ENCODE data around the gene SLCO2A1.

The SLCO2A1 gene

DNA sequence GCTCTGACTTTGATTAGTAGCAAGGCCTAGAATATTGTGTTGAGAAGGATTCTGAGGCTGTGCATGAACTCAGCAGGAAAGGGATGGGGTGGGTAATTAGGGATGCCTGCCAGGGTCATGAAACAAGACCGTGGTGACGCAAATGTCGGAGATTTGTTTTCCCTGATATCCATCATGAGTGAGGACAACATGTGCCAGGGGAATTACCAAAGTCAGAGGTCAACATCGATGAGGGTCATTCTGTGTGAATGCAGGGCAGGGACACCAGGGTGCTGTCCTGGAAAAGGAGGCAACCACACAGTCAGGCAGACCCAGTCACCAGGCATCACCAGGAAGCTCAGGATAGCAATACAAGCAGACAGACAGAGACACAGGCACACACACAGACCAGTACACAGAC is 52.2 kb downstream of the SLCO2A1 start:
- DNase-seq = no peak

DNA sequence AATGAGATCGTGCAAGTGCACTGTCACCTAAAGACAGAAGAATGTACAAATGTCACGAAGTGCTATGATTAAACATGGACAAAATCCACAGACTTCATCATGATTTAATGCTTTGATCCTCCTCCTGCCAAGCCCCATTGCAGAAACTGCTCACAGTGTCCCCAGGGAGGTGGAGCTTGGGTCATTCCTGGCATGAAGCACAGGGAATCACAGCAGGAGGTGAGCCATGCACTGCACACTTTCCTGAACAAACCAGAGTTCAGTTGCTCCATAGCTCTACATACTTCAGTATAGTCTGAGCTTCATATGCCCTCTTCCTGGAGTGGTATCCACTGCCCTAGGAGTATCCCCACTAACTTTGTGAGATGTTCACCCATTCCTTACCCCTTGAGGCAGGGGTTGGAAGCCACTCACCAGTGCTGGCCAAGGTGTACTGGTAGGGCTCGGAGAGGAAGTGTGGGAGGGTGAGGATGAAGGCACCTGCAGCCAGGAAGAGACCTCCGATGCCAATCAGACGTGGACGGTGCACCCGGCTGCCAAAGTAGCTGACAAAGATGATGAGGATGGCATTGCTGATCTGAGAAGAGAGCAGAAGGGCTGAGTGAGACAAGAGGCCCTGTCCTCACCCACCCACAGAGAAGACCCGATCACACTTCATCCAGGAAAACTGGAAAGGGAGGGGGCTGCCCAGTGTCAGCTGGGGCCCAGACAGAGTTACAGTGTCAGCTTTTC is 56.3 kb downstream of the SLCO2A1 start:
- DNase-seq = no peak

DNA sequence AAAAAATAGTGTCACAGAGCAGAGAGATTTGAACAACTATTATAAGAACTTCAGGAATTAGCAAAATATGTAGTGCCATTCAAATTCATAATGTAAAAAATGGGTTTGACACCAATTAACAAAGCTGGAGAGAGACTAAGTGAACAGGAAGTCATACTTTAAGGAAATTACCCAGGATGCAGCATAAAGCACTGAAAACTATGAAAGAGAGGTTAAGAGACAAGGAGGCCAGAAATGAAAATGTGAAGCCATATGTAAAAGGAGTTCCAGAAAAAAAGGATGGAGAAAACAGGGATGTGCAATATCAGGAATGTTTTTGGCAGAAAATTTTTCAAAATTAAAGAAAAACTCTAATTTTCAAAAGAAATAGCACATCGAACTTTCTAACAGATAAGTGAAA is 57.6 kb downstream of the SLCO2A1 start:
- no peak for DNase-seq

DNA sequence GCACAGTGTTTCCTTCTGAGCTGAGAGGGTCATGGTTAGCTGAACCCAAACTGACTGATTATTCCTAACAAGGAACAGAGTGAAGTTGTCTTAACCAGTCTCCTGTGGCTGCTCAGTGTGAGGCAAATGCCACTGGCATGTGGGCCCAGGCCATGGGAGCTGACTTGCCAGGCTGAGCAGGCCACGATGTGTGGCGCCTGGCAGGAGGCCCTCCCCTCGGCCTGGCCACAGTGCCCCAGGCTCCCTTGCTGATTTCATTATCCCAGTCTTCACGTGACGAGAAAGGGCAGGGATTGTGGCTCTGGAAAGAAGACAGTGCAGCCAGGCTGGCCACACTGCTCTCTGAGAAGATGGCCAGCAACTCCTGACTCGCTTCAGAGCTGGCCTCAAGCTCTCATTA is 58.8 kb downstream of the SLCO2A1 start:
- no peak for DNase-seq

DNA sequence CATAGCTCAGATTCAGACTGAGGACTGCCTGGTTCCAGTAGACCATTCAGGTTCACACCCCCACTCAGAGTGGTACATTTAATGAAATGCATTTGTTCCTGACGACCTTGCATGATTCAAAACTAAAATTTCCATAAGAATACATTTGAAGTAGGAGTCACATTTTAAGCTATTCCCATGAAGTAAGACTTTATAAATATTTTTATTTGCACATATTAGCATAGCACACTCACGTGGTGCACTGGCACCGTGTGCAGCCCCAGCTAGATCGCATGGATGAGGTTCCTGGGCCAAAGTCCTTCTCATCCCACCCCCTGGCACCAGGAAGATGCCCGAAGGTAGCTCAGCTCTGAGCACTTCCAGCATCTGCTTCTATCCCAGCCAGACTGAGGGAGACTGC is 59.4 kb downstream of the SLCO2A1 start:
- no peak for DNase-seq

DNA sequence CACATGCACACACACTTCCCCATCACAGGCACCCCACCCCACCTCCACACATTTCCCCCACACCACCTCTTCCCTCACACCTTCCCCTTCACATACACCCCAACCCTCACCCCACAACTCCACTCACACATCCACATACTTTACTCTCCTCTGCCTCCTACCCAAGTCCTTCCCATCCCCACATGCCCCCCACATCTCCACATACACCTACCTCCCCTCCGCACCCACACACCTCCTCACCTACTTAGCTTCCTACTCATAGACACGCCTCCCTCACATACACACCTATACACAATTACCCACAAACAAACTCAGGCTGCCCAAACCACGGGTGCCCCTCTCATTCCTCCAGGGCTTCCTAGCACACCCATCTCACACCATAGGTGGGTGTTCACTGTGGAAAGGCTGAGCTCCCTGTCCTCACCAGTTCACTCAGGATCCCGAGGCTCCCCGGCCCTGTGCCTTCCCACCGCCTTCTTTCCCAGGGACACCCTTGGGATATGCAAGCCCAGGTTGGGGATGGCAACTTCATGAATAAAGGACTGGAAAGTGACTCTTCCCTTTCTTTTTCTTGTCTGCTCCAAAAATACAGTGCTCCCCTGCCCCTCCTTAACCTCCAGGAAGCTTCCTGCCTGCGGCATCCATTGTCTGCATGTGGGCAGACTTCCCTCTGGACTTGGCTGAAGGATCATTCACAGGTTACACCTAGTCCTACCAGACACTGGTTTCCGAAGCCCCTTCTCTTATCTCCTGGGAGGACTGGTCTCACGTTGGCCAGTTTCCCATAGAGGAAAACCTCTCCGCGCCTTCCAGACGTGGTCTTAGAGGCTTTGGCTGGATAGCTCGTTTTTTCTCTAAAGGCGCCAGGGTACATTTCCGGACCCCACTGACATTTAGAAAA is 61.5 kb downstream of the SLCO2A1 start:
- no peak for DNase-seq

DNA sequence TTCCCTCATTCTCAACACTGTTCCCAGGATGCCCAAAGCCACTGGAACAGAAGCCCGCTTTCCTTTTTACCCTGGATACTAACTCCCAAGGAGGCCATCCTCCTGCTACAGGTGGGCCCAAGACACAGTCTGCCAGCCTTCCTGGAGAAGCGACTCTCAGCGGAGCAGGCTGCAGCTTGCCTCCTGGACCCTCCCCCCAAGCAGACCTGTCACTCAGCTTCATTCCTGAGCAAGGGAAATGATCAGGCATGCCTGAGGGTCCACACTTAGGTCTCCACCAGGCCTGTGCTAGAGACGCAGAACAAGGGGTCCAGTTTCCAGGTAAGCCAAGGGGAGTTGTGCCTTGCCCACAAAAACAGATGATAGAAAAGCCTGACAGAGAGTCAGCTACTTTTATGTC is 62.8 kb downstream of the SLCO2A1 start:
- no peak for DNase-seq

DNA sequence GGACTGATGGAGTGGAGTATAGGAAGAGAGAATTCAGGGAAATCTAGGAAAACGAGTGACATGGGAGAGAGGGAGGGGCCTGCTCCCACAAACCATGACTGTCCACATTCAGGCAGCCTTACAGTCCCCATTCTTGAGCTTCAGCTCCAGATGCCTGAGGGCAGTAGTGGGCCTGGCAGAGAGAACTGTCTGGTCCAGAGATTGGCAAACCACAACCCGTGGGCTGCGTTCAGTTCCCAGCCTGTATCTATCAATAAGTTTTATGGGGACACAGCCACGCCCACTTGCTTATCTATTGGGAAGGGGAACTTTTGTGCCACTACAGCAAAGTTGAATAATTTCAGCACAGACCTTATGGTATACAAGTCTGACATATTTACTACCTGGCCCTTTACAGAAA is 63.8 kb downstream of the SLCO2A1 start:
- no peak for DNase-seq

DNA sequence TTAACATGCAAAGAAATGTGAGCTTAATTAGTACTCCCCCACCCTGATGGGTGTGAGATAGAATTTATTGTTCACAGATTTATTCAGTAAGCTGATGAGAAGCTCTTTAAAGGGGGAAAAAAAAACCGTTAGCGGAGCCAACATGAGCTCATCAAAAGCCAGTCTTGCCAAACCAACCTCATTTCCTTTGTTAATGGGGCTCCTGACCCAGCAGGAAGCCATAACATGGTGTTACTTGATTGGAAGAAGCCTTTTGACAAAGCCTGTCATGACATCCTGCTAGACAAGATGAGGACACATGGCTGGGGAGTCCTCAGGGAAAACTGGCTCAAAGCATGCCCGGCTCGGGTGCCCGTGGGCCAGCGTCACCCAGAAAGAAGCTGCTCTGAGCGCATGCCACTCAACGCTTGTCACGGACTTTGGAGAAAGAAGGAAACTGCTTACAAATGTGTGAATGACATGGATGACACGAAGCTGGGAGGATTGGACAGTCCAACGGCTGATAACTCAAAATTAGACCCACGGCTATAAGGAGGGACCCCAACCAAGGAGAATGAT is 64.6 kb downstream of the SLCO2A1 start:
- peak in 1 of 2 experiments; percentile 28 for DNase-seq

DNA sequence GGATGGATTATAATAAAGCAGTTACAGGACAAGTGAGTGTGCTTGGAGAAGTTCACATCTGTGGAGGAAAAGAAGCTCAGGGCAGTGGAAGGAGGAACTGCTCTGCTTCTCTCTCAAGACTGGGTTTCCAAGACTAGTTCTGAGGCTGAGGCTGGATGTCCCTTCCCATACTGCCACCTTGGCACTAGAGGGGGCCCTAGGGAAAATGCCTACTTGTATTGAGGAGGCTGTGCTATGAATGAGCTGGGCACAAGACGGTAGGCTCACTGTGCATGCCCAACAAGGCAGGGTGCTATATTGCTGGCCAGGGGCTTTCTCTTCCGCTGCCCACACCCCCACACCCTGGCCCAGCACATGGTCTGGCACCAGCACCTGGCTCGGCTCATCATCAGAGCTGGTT is 65.2 kb downstream of the SLCO2A1 start:
- DNase-seq = no peak

DNA sequence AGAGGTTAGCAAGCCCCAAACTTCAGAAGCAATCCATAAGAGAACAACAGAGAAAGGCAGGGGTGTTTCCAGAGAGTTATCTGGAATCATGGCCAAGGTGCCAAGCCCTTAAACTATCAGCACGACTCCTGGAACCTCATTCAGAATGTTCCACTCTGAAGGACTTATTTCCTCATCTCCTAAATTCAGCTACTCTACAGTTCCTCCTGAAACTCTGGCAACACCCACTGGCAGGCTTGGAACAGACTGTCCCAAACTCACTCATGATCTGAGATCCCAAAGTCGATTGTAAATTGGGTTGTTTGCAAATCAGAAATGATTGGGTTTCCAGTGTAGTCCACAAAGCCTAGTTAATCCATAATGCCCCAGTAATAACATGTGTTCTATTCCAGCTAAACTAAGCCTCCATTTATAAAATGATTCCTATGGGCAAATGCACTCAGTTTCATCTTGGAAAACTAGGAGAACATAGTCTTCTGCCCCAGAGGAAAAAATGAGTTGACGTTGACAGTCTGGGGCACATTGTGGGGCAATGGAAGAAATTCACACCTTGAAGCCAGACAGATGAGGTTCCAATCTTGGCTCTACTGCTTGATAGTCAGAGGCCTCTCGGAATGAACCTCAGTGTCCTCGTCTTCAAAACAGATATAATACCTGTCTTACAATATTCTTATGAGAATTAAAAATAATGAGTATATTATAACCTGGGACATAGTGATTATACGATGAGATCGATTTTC is 65.9 kb downstream of the SLCO2A1 start:
- DNase-seq = no peak

DNA sequence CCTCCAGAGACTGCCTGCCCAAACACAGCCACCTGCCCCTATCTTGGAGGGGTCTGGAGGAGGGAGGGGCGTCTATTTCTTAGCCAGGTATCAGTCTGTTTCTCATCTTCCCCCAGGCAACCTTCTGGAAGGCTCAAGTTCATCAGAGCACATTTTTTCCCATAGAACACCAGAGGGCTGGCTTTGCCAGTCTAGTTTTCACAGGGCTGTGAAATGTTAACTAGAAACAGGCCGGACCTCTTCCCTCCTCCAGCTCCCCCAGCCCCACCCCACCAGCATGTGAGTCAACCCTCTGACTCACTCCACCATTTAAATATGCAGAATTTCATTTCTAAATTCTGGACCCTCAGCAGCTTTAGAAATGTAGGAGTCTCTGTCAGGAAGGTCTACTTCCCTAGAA is 66.9 kb downstream of the SLCO2A1 start:
- no peak for DNase-seq

DNA sequence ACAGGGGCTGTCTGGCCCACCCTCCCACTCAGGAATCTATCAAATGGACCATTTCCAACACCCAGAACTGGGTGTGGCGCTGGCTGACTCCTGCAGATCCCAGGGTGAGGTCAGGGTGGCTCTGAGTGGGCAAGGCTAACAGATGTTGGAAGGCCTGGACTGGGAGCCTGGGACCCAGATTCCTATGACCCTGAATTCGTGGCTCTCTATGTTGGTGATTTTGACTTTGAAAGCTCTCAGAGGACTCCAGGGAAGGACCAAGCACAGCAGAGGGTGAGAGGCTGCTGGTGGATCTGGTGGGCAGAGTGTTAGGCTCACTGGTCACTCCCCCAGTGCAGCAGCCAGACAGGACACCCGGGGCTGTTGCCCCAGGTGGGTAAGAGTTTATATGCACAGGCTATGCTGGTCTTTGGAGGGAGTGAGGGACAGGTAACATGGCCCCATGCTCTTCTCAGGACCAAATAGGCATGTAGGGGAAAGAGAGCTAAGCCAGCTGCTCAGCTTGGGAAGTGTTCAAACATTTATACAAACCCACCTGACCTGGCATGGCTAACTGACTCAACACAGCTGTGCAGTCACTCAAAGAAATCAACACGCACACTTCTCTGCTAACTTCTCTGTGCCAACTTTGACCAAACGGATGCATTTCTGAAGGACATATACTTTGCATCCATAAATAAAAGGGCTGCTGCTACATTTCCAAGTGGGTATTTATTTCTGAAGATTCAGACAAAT is 71.5 kb downstream of the SLCO2A1 start:
- no peak for DNase-seq

DNA sequence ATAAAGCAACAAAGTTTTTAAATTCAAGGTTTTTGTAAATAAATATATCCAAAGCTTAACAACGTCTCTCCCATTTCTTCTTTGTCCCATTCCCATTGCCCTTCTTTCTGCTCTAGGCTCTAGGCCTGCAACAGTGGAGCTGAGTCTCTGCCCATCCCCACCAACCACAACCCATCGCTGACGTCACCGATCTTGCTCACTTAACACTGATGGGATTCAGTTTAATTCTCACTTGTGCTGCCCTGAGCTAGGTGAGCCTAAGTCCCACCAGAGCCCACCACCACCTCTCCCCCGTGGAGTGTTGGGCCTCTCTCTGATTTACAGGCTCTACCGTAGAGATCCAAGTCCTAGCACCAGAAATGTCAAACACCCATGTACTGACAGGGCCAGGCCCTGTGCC is 72.7 kb downstream of the SLCO2A1 start:
- no peak for DNase-seq

DNA sequence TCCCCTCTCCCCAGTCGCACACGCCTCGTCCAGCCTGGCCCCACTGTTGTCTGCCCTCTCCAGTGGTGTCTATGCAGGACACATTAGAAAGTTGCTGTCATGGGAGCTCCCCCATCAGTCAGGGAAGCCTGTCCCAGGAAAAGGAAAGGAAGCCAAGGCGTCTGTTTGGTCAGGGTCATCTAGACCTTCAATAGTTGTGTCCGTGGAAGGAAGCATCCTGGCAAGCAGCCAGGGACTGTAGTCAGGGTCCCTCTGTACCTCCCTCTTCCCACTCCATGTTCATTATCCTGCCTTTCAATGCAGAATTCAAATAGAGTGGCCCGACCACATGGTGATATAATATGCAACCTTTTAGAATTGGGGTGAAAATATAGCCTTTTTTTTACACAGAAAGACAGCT is 73.4 kb downstream of the SLCO2A1 start:
- peak; percentile 11 to 49 for DNase-seq

DNA sequence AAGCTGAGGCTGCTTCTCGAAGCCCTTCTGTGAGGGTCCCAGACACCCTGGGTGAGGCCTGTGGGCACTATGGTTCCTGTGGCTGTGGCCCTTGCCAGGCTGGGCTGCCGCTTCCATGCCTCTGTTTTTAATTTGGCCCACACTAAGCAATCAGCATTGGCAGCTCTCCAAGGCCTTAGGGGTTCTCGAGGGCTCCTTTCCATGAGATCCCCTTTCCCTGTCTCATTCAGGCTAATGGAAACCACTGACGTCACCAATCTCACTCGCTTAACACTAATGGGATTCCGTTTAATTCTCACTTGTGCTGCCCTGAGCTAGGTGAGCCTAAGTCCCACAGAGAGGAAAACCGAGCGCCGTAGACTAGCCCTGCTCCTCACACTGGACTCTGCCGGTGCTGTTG is 73.8 kb downstream of the SLCO2A1 start:
- peak; percentile 59 to 80 for DNase-seq

DNA sequence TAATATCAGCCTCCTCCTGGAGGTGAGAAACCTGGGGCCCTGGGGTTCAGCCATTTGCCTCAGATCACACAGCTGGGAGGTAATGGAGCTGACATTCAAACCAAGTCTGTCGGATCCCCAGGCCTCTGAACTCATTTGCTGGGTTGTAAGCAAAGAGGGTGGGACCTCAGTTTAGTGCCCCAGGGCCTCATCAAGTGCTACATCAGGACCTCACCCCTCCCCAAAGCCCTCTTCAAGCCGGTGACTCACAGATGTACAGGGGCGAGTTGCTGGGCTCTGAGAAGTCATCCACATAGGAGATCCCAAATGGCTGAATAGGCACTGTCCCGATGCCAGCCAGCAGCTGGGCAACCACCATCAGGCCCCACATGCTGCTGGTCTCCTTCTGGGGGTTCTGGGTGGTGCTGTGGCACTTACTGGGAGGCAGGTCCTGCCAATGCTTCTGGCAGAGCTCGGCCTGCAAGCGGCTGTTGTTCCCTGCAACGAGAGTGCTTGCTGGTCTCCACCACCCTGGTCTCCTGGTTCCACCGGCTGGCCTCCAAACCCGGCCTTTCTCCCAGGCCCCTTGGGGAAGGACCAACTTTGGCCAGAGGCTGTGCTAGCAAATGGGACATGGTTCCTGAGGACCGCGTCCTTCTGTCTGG is 74.9 kb downstream of the SLCO2A1 start:
- DNase-seq = no peak

DNA sequence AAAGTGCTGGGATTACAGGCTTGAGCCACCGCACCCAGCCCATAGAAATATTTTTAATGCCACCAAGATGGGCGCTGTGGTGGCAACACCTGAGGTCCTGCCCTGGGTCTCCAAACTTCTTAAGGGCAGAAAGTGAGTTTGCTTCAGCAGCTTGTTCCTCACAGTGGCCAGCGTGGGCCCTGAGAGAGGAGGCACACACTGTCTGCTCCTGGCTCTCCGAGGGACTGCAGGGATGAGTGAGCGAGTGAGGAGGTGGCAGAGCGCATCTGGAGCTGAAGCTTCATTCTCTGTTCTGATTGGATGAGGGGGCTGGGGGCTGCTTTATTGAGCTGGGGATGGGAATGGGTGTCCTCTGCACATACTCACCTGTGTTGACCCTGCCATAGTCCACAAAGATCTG is 76.4 kb downstream of the SLCO2A1 start:
- no peak for DNase-seq

DNA sequence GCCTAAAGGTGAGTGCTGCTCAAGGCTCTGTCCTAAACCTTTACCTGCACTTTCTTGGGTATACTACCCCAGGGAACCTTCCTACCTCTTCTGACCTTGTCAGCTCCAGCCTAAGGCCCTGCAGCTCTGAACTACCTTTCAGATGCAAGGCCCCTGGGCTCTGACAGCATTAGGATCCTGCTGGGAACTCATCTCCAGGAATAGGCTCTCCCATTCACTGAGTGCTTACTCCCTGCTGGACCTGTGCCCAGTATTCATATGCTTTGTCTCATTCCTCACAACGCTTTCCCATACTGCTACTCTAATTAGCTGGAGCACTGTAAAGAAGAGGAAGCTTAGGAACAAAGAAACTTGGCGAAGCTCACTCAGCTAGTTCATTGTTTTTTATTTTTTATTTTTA is 80.3 kb downstream of the SLCO2A1 start:
- DNase-seq = peak; percentile 69 to 84

DNA sequence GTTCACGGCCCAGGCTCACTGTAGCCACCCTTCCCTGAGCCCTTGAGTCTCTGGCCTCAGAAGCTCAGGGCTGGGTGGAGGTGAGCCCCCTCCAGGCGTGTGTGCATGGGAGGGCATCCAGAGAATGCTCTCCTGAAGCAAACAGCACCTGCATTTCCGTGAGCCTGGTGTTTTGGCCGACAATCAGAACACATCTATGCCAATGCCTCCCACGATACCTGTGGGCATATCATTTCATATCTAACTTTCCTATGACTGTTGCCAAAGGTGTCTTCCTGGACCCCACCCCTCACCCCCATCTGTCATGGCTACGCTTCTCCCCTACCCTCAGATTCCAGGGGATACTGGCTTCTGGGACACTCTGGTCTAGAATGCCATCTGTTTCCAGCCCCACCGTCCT is 80.7 kb downstream of the SLCO2A1 start:
- no peak for DNase-seq

DNA sequence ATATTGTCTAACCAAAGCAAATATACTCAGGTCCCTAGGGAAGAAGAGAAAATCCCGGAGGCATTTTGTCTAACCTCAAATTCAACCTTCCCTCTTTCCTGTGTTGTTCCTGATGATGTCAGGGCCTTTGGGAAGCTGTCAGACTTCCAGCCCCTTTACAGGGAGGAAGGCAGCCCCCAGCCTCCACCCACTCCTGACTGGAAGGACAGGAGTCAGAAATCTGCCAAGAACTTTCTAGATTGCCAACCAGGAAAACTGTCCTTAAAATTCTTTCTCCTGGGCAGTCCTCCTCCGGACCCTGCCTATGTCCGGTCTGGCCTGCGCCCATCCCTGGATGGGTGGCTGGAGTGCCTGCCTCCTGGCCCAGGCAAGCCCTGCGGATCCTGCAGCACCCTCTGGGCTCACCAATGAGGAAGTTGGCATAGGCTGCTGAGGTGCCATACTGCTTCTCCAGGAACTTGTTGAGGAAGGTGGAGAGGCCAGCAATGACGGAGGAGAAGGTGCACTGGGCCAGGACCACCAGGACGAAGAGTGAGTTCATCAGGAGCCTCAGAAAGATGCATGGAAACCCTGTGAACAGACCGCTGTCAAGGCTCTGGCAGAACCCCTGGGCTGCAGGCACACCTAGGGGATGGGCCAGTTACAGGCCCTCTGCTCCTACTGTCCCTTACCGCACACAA is 81.5 kb downstream of the SLCO2A1 start:
- no peak for DNase-seq
